CD4-positive, alpha-beta T cell (primary cell): ENCODE measurements around the gene PCK1. TPM values are rescaled to one million over a fixed set of nuclear protein-coding genes. Genes with fewer than 3 reads are reported as not detected.

Experiments used
- ATAC-seq: fragments of 200-7000 bp; cut with Tn5 transposase; one replicate; pipeline ENCODE4 v1.10.0; 2022; ENCODE audit warnings: mild to moderate bottlenecking; ENCODE audit not compliant: poor library complexity
- CTCF ChIA-PET: fragments of 350-600 bp; sonication (Branson Sonifier 250); formaldehyde crosslinking; loops from one replicate; lab custom pipeline; 2021; ENCODE audit warnings: antibody characterized with exemption, inconsistent platforms; lab: Charles Lee
- POLR2A ChIA-PET: fragments of 350-600 bp; sonication (Branson Sonifier 250); formaldehyde crosslinking; loops from one replicate; lab custom pipeline; 2021; ENCODE audit warnings: antibody characterized with exemption, inconsistent platforms; lab: Charles Lee
- DNase-seq, 14 experiments: peaks; one replicate each; pipeline ENCODE4 v3.0.0-alpha.2; 2013 to 2020; ENCODE audit warnings: mixed read lengths in 2 of 14
- H3K27ac ChIP-seq, 2 donors: one replicate each; pipeline versions ENCODE4 v1.5.1 to v1.7.0; 2013; ENCODE audit warnings: low read length in 2 of 2, low read depth in 1 of 2, mild to moderate bottlenecking in 1 of 2
- H3K27me3 ChIP-seq, 2 experiments: 1 replicate in 1 of 2; 2 replicates in 1 of 2; pipeline versions ENCODE4 v1.6.1 to v1.7.0; 2013; ENCODE audit warnings: low read length in 2 of 2, control low read depth in 1 of 2, mild to moderate bottlenecking in 1 of 2, moderate library complexity in 1 of 2; ENCODE audit not compliant: insufficient read depth in 2 of 2, control insufficient read depth in 1 of 2
- H3K36me3 ChIP-seq: one replicate; pipeline ENCODE4 v1.6.1; 2013; ENCODE audit warnings: low read length, control low read depth; ENCODE audit not compliant: insufficient read depth
- H3K4me1 ChIP-seq: one replicate; pipeline ENCODE4 v1.6.1; 2013; ENCODE audit warnings: low read length, control low read depth; ENCODE audit not compliant: insufficient read depth
- H3K4me3 ChIP-seq: one replicate; pipeline ENCODE4 v1.5.1; 2013; ENCODE audit warnings: mild to moderate bottlenecking, low read length, moderate library complexity
- H3K9me3 ChIP-seq, 2 experiments: 1 replicate in 1 of 2; 2 replicates in 1 of 2; pipeline versions ENCODE4 v1.6.1 to v1.7.0; 2013; ENCODE audit warnings: low read length in 2 of 2, mild to moderate bottlenecking in 2 of 2, control low read depth in 1 of 2, moderate library complexity in 1 of 2; ENCODE audit not compliant: control insufficient read depth in 1 of 2, insufficient read depth in 1 of 2
- H3K27ac Mint-ChIP-seq: one replicate; pipeline ENCODE4 v1.8.0; 2020; ENCODE audit warnings: mixed read lengths
- H3K27me3 Mint-ChIP-seq: one replicate; pipeline ENCODE4 v1.8.0; 2021; ENCODE audit warnings: mixed read lengths
- H3K36me3 Mint-ChIP-seq: one replicate; pipeline ENCODE4 v1.8.0; 2021; ENCODE audit warnings: low read depth, mixed read lengths
- H3K4me1 Mint-ChIP-seq: one replicate; pipeline ENCODE4 v1.8.0; 2021; ENCODE audit warnings: low read depth, mixed read lengths
- H3K4me3 Mint-ChIP-seq: one replicate; pipeline ENCODE4 v1.8.0; 2020; ENCODE audit warnings: mild to moderate bottlenecking, mixed read lengths
- H3K9me3 Mint-ChIP-seq: one replicate; pipeline ENCODE4 v1.8.0; 2020; ENCODE audit warnings: mixed read lengths
- CTCF ChIP-seq: fragments of 200-600 bp; IDR thresholded peaks from one replicate; pipeline ENCODE4 v1.8.0; 2022; ENCODE audit warnings: antibody characterized with exemption, mild to moderate bottlenecking
- intact Hi-C, 2 experiments: fragments of 100-400 bp; cut with DNase I in 1 of 2; cut with micrococcal nuclease in 1 of 2; formaldehyde crosslinking; loops; one replicate each; pipeline versions ENCODE4 v1.15.1 to v1.9.0; 2023 to 2025; cut with DNase I, micrococcal nuclease
- total RNA-seq, 174 experiments: library from RNA in 2 of 174; stranded (reverse) in 2 of 174; gene quantifications; one replicate each; pipeline ENCODE4 v1.2.3 and lab custom pipeline; 2021 to 2026

Gene PCK1
- total RNA-seq, 2 experiments from 2014 or later: not detected

GRCh38 chr20:57557926-57558613 lies 2.8 kb upstream of the PCK1 start:
- no peak overlapping the region for H3K4me3 Mint-ChIP-seq
- H3K36me3 Mint-ChIP-seq: no peaks in the 10 kb centered on the region
- H3K27me3 Mint-ChIP-seq: peaks cover 48% of the 10 kb centered on the region
- TF ChIP-seq CTCF: no peak
- H3K27ac Mint-ChIP-seq: no peak overlapping the region
- intact Hi-C loops: no loop called here
- Histone ChIP-seq H3K27ac (no peak overlapping the region), H3K4me1 (no peaks in the 10 kb centered on the region), H3K27me3 (peaks cover 0 to 6% of the 10 kb centered on the region in 2 experiments), H3K36me3 (no peaks in the 10 kb centered on the region), H3K4me3 (no peak overlapping the region), H3K9me3 (no peaks in the 10 kb centered on the region)
- DNase-seq (no peak), ATAC-seq (no peak)
- POLR2A ChIA-PET: no interaction called here
- H3K9me3 Mint-ChIP-seq: no peaks in the 10 kb centered on the region
- CTCF ChIA-PET: no interaction called here
- no peaks in the 10 kb centered on the region for H3K4me1 Mint-ChIP-seq

GRCh38 chr20:57558614-57559288 lies 2.2 kb upstream of the PCK1 start:
- Histone ChIP-seq H3K4me3 (no peak overlapping the region), H3K36me3 (no peaks in the 10 kb centered on the region), H3K4me1 (no peaks in the 10 kb centered on the region), H3K27ac (no peak overlapping the region), H3K27me3 (peaks cover 0 to 6% of the 10 kb centered on the region in 2 experiments), H3K9me3 (no peaks in the 10 kb centered on the region)
- ChIA-PET CTCF (no interaction called here), POLR2A (no interaction called here)
- no peaks in the 10 kb centered on the region for H3K36me3 Mint-ChIP-seq
- peaks cover 48% of the 10 kb centered on the region for H3K27me3 Mint-ChIP-seq
- H3K27ac Mint-ChIP-seq: no peak overlapping the region
- ATAC-seq (no peak), DNase-seq (no peak)
- H3K9me3 Mint-ChIP-seq: no peaks in the 10 kb centered on the region
- TF ChIP-seq CTCF: no peak
- H3K4me1 Mint-ChIP-seq: no peaks in the 10 kb centered on the region
- no peak overlapping the region for H3K4me3 Mint-ChIP-seq
- intact Hi-C loops: no loop called here

- Mint-ChIP-seq H3K4me3 (no peak overlapping the region), H3K36me3 (no peaks in the 10 kb centered on the region), H3K27me3 (peaks cover 48% of the 10 kb centered on the region), H3K27ac (no peak overlapping the region), H3K9me3 (no peaks in the 10 kb centered on the region), H3K4me1 (no peaks in the 10 kb centered on the region)
- Histone ChIP-seq H3K9me3 (no peaks in the 10 kb centered on the region), H3K4me1 (no peaks in the 10 kb centered on the region), H3K27me3 (peaks cover 0 to 8% of the 10 kb centered on the region in 2 experiments), H3K27ac (no peak overlapping the region), H3K4me3 (no peak overlapping the region), H3K36me3 (no peaks in the 10 kb centered on the region)
- no peak for ATAC-seq
- ChIA-PET POLR2A (no interaction called here), CTCF (no interaction called here)
- intact Hi-C loops: no loop called here
- TF ChIP-seq CTCF: no peak
- no peak for DNase-seq
These were observed 1.6 kb upstream of the PCK1 start for GRCh38 chr20:57559289-57559634.
